Hippocampal formation (tissue), 2 donors: Measurements from ENCODE around the gene DSTN.
A peak's percentile ranks its signal among the peaks of the same experiment; 100 is the strongest.

ENCODE experiments used
- DNase-seq, 2 donors: peaks; one replicate each; lab custom pipeline; 2025; lab: John Stamatoyannopoulos, UW

Gene DSTN

DNA sequence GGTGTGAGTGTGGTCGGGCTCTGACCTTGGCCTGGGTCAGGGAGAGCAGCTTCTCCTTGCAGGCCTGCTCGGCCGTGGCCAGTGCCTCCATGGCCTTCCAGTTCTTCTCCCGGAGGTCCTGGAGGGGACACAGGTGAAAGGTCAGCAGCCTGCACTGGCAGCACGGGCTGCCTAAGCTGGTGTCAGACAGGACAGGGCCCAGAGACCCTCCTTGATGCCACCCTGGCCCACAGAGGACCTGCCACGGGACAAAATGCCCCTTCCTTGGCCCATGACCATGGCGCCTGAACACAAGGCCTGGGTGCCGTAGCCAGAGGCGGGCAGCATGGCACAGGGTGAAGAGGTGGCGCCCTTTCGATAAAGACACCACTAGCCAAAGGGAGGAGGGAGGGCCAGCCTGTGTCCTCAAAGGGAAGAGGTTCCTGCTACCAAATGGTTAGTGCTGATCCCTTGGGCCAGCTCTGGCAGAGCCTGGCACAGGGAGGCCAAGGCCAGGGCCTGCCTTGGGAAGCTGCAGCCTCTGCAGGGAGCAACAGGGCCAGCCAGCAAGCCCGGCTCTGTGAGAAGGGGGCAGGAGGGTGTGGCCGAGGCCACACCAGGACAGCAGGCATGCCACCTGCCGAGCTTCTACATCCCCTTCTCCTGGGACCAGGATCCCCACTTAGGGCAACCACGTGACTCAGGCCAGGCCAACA is 54.8 kb downstream of the DSTN start:
- DNase-seq: no peak

DNA sequence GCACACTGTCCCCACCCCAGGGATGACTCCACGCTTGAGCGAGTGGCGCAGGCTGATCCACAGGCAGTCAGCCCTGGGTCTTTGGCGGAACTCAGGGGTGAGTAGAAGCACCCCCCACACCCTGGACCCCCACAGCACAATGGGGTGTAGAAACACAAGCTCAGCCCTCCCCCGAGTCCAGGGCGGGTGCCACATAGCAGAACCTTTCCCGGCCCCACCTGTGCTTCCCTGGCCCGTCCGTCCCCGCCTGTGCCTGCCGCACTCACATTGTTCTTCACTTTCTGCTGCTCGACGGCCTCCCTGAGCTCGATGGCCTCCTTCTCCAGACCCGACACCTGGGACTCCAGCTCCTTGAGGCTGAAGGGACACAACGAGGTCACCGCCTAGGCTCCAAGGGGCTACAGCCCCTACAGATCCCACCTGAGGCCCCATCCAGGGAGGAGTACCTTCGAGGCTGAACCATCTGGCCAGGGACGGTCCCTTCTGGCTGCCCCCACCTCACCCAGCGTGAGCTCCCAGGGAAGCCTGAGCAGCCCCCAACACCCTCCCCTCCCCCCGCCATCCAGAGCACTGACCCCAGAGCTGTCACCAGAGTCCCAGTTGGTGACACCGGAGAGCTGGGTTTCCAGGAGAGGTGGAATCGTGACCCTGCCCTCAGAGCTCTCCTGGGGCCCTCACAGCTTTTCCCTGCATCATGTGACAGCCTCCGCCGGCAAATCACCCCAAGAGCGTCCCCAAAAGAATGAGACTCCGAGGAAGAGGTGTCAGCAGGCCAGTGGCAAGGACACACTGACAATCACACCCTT is 55.6 kb downstream of the DSTN start:
- no peak for DNase-seq

DNA sequence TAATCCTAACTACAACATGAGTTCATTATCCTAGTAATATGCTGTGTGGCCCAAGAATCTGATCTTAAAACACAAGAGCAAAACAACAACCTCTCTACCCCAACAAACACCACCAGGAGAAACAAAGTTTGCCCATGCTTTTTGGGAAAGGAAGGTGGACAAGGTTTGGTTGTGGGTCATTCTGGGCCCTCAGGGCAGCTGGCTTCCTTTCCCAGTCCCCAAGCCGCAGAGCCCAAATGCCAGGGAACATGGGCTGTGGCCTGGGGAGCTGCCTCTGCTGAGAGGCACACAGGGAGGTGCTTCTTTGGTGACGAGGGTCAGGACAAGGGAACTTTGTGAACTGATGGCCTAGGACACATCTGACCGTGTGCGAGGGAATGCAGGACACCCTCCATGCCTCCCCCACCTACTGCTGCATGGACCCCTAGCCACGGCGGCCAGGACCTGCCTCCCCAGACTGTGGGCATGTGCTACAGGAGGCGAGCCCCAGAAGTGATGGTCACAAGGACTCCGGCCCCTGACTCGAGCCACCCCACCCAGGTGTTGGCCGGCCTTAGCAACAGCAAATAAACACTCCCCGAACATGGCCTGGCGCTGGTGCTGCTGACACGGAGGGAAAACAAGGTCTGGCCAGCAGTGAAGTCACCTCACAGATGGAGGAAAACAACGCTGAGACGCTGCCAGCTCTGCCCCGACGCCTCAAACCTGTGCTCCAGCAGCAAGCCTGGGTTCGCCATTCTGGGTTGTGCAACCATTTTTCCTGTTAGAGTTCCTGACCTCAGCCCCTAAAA is 56.5 kb downstream of the DSTN start:
- no peak for DNase-seq

DNA sequence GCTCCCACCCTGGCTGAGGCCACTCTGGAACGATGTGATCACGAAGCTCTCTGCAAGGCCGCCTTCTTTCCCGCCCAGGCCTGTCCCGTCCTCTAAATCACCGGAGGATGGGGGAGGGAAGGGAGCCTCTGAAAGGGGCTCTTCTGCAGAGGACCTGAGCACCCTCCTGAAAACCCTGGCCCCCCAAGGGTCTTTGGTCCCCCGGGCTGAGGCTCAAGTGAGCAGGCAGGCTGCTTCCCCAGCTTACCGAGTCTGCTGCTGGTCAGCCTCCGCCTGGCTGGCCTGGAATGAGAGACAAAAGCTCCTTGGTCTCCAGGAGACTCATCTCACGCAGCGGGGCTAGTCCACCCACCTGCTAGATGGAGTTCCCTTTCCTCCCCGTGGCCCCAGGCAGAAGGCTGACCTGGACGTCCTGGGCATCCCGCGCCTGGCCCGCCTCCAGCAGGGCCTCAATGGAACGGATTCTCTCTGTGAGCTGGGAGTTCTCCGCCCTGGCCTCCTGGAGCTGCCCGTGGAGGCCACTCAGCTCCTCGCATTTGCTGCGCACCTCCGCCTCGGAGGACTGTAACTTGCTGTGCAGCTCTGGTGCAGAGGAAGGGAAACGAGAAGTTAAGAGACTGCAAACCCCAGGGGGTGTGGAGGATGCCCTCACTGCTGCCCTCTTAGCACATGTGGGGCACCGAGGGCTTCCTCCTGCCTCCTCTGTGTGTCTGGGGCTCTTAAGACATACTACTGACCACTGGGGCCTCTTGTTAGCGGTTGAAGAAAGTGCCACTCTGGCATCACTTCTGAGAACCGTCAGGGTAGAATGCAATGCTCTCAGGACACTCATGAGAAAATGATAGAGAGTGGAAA is 57.5 kb downstream of the DSTN start:
- DNase-seq: no peak

DNA sequence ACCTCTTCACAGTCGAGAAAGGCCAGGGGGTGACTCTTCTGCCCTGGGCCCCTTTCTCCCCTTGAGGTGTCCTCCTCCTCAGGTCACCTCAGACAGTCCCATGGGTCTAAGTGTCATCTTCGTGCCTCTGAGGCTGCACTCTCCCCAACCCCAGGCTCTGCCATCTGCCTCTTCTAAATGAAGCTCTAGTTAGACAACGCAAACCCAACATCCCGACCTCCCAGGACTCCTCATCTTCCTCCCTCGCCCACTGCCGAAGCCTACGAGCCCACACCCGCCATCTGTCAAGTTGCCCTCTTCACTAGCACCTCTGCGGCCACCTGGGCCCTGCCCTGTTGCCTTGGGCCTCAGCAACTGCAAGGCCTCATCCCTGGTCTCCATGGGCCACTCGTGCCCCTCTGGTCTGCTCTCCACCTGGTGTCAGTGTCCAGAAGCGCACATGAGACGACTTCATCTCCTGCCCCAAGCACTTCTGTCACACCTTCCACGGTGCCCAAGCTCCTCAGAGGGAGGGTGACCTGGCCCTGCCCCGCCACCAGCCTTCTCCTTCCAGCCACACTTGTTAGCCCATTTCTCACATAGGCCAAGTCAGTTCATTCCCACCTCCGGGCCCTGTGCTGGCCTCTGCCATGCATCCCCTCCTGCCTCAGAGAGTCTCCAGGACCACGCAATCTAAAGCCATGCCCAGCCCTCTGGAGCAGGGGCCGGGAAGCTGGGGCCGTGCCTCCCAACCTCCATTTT is 58.4 kb downstream of the DSTN start:
- DNase-seq: no peak

DNA sequence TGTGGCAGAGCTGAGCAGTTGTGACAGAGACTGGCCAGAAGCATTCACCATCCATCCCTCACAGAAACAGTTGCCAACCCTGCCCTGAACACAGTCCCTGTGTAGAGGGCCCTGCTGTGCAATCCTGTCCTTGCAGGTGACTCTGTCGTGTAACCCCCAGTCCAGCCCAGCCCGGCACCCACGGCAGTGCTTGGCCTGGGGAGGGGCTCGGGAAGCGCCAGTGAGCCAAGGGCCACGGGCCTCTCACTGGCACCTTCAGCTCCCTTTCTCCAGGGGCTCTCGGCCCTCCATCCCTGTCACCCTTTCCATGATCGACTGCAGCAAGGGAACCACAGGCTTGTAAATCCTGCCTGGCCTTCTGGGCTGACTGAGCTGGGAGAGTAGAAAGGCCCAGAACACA is 59.1 kb downstream of the DSTN start:
- DNase-seq: no peak

DNA sequence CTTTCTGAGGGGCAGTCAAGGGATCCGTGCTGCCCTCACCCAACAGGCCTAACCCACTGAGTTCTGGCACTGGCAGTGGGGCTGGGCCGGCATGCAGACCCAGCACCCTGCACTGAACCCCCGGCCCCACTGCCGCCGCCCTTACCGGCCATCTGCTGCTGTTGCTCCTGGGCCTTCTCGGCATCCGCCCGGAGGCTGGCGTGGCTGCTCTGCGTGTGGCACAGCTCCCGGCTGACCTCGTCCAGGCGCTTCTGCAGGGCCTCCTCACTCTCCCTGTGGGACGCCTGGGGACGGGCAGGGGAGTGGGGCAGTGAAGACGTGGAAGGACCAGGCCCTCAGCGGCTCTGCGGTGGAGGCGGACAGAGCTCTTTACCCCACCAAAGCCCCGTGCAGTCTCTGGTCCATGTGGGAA is 59.8 kb downstream of the DSTN start:
- DNase-seq: no peak

DNA sequence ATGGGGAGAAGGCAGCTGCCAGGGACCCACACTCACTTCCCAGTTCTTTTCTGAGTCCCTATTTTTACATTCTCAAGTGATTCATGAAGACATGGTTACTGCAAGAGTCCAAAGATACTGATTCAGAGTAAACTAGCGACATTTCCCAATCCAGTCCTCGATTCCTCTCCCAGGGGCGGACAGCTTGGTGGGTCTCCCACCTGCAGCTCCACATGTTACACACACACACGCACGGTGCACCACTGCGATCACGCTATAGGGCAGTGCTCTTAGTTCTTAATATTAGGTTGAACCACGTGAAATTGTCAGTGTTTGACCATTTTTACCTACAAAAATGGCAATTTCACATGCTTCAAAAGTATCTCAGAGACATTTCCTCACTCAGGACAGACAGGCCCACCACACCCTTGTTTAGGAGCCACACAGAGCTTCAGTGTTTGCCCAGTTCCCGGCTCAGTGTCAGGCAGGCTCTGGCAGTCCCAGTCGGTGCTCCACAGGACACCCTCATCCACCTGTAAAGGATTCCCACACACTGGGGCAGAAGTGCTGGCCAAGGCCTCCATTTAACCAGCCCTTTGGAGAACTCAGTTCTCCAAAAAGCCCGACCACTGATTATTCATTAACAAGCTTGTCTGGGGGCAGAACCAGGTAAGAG is 60.4 kb downstream of the DSTN start:
- DNase-seq: no peak

DNA sequence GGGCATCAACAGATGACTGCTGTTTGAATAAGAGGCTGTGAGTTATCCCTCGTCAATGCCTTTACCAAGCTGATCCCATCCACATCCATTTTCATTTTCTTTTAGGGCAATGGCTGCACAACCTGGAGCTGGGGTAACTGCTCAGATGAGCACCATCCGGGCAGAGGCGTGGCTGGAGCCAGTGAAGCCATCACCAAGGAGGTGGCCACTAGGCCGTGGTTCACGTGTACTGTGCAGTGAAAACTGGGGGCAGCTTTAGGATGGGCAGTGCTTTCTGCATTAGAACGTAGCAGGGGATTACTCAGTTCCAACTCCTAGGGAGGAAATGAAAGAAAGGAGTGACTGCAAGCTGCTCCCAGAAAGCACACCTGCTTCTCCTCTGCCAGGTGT is 60.9 kb downstream of the DSTN start:
- no peak for DNase-seq

DNA sequence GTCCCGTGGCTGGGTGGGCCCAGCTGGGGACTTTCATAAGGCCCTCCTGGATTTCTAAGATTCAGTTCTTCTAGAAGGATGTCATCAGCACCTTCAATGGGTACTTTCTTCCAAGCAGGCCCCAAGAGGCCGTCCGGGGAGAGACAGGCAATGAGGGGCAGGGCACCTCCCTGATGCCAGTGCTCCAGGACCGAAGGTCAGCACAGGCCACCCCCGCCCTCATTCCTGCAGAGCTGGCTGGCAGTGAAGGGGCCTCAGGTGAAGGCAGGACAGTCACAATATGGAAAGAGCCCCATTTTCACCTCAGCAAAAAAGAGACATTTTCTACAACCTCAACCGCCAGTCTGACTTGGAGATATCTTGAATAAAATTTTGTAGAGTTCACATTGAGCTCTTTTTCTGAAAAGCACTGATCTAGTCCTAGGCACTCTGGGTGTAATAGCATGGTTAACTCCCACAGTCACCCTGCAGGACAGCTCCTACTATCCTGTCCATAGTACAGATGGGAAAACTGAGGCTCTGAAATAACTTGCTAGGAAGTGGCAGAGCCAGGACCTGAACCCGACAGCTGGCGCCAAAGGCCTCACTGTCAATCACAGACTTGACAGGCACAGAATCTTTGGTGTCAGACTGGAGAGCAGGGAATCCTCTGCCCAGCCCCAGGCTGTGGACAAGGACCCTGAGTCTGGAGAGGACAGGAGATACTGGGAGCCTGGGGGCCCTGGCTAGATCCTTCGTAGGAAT is 61.9 kb downstream of the DSTN start:
- DNase-seq: no peak

DNA sequence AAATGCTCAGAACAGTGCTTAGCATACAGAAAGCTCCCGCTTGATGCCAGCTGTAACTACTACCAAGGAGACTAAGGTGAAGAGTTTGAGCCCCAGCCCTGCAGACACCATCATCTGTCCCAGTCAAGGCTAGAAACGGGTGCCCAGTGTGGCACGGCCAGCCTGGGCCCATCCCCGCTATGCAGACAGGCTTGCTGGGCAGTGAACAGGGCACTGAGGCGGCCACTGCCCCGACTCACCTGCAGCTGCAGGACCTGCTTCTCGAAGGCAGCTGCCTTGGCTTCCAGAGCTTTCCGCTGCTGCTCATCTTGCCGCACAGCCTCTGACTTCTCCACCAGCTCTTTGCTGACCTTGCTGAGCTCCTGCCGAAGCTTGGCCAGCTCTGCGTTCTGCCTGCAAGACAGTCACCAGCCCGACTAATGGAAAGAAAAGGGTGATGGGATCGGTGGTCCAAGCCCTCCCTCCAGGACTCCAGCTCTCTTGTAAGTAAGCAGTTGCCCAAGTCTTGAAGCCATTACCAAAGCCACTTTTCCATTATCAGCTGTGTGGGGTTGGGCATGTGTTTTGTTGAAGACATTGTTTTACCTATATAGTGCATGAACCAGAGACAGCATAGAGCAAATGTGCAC is 63.5 kb downstream of the DSTN start:
- DNase-seq: no peak

DNA sequence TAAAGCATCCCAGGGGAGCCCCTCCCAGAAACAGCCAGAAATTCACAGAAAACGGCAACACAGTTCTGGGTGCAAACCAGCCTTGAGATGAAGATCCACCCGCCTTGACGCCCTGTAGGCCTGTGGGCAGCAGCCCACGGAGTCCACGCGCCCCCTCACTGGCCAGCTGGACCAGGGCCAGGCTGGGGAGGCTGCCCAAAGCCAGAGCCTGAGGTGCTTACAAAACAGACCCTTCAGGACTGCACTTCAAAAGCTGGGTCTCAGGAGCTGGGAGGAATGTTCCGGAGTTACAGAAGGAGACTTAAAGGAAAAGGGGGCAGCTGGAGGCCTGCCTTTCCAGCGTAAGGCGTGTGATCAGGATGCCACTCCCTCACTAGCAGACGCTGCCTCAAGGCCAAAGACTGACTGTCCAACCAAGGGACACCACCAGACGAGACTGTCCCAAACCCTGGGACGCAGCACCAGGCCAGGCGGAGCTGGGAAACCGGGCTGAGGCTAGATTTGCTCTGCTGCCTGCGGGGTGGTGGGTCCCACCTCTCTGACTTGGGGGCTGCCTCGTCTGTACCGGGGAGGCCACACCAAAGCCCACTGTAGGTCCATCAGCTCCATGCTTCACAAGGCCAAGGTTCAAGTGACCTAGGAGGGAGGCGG is 64.1 kb downstream of the DSTN start:
- DNase-seq: no peak

DNA sequence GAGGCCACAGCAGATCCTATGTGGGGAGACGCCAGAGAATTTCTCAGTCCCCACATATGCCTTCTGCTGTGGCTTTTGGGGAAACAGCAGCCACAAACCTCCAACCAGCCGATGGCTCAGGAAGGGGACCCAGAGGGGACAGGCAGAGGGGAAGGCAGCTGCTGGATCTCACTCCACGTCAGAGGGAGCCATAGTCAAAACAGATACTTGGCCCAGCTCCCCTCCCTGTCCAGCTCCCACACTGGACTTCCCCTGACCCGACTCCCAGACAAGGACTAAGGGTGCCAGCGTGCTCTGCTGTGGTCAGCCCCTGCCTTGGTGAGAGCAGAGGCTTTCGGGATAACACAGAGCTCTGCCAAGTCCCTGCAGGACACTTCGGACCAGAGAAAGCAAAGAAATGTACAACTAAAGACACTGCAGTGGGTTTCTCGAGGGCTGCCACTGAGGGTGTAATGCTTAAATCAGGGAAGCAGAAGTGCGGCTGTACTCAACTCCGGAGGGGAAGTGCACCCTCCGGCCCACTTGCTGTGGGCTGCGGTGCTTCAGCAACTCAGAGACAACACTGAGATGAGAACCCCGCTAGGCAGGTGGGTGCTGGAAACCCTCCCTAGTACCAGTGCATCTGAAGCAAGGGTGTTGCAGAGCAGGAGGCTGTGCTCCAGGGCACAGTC is 64.9 kb downstream of the DSTN start:
- DNase-seq: peak in 1 of 2 donors; percentile 52

DNA sequence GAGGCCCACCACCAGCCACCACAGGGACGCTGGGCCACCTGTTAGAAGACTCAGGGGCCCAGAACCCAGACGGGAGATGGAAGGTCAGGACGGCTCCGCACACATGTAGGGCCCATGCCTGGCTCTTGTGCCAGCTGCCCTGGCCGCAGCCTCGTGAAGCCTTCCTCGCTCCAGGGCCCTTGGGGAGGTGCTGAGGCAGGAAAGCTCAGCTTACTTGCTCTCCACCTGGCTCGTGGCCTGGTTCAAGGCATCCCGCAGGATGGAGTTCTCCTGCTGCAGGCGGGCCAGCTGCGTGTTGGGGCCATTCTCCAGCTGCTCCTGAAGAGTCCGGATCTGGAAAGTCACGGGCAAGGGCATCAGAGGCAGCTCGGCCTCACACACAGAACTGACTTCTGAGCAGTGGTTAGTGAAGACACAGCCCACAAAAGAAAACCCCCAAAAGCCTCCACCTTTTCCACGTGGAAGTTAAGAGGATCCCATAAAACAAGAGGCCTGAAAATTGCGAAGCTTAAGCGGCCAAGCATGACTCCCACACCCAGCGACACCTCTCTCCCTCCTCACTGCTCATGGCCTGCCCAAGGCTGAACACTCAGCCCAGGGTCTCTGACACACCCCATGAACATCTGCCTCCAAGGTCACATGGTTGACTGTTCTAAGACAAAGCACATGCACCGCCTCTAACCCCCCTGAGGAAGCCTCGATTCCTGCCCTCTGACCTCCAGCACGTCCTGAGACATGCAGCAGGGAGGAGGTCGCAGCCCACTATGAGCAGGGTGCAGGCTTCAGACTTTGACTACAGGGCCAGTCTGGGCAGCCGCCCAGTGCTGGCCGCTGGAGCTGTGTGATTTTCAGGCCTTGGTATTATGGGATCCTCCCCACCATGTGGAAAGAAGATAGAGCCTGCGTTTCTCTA is 65.7 kb downstream of the DSTN start:
- DNase-seq: no peak

DNA sequence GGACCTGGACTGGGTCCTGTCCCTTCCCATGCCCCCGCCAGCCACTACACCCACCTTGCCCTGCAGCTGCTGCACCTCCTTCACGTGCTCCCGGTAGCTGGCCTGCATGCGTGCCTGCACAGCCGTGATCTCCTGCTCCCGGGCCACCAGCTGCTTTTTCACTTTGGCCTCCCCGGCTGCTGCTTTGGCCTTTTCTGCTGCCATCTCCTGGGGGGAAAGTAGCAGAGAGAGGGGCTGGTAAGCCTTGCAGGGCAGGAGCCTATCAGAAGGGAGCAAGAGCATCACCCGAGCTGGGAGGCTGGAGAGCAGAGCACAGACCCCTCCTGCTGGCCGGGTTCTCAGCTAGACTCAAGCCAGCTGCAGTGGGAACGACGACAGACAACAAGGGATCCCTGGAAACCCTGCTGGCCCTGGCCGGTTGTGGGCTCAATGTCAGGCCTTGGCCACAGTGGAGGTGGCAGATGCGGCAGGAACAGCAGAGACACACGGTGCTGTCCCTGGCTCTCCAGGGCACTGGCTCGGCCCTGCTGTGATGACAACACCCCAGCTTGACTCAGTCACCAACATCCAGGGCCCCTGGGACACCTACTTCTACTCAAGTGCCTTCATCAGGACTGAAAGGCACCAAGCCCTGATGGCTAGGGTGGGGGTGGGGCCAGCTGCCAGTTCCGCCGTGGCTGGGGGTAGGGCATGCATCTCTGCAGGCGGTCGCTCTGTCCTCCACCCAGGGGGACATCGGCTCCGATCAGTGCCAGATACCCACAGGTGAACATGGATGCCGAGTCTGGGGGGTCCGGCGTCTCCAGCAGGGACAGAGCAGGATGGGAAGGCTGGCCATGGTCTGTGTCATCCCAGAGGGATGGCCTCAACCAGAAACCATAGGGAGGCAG is 66.9 kb downstream of the DSTN start:
- peak; percentile 84 to 85 for DNase-seq

DNA sequence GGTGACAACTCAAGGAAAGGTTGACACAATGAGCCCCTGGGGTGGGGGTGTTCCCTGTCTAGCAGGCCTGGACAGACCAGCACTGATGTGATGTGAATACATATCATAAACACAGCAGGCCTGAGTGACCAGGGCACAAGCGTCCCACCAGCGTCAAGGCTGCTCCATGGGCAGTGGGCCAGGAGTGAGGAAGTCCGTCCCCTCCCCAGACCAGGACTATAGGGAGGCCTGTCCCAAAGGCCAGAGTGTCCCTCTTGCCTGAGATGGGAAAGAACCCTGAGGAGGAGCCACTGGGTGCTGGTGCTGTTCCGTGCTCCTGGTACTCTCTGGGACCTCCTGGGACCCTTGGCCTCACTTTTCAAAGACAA is 67.5 kb downstream of the DSTN start:
- no peak for DNase-seq
